ENCODE measurements around the gene RNF38.

RNF38 gene

GRCh38 chr9:36345103-36345846 lies 54.8 kb downstream of the RNF38 start:
- no peak for TF ChIP-seq FOXP2 (optimal IDR thresholded peaks at IDR 0.05; ENCODE audit: borderline replicate concordance, extremely low read depth, extremely low read length, insufficient read depth)
- TF ChIP-seq SIN3A (IDR thresholded peaks at IDR 0.05; ENCODE audit: borderline replicate concordance, insufficient read depth, low read length): no peak
- TF ChIP-seq POLR2AphosphoS5 (IDR thresholded peaks at IDR 0.05; ENCODE audit: low read depth, low read length): no peak
- TF ChIP-seq REST (IDR thresholded peaks at IDR 0.05; ENCODE audit: insufficient read depth in 1 of 2, low read depth in 2 of 2, low read length in 2 of 2): no peak
- no peak for TF ChIP-seq TAF1 (IDR thresholded peaks at IDR 0.05; ENCODE audit: borderline replicate concordance, insufficient read depth, low read length)

GRCh38 chr9:36341936-36342577 lies 58.0 kb downstream of the RNF38 start:
- TF ChIP-seq SIN3A (IDR thresholded peaks at IDR 0.05; ENCODE audit: borderline replicate concordance, insufficient read depth, low read length) (no peak), POLR2AphosphoS5 (IDR thresholded peaks at IDR 0.05; ENCODE audit: low read depth, low read length) (no peak), REST (IDR thresholded peaks at IDR 0.05; ENCODE audit: insufficient read depth in 1 of 2, low read depth in 2 of 2, low read length in 2 of 2) (no peak), TAF1 (IDR thresholded peaks at IDR 0.05; ENCODE audit: borderline replicate concordance, insufficient read depth, low read length) (no peak), FOXP2 (optimal IDR thresholded peaks at IDR 0.05; ENCODE audit: borderline replicate concordance, extremely low read depth, extremely low read length, insufficient read depth) (no peak)

- TF ChIP-seq FOXP2 (optimal IDR thresholded peaks at IDR 0.05; ENCODE audit: borderline replicate concordance, extremely low read depth, extremely low read length, insufficient read depth): no peak
- no peak for TF ChIP-seq POLR2AphosphoS5 (IDR thresholded peaks at IDR 0.05; ENCODE audit: low read depth, low read length)
- TF ChIP-seq TAF1 (IDR thresholded peaks at IDR 0.05; ENCODE audit: borderline replicate concordance, insufficient read depth, low read length): no peak
- no peak for TF ChIP-seq SIN3A (IDR thresholded peaks at IDR 0.05; ENCODE audit: borderline replicate concordance, insufficient read depth, low read length)
- TF ChIP-seq REST (IDR thresholded peaks at IDR 0.05; ENCODE audit: insufficient read depth in 1 of 2, low read depth in 2 of 2, low read length in 2 of 2): no peak
These were observed 62.2 kb downstream of the RNF38 start for GRCh38 chr9:36337865-36338264.

DNA sequence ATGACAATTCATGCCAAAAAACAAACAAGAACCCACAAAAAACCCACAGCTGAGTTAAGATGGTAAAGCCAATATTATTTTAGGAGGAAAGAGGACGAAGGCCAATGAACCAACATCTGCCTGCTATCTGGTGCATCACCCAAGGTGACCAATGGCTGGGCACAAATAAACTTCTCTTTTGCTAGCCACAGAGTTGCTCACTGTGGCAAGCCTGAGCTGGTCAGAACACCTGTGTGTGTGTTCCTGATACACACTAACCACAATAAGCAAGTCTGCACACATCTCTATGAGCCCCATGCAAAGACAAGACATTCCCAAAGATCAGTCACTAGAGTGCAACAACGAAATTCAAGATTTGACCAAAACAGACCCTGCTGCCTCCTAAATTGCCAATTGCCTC lies 63.1 kb downstream of the RNF38 start:
- TF ChIP-seq SIN3A (IDR thresholded peaks at IDR 0.05; ENCODE audit: borderline replicate concordance, insufficient read depth, low read length) (no peak), REST (IDR thresholded peaks at IDR 0.05; ENCODE audit: insufficient read depth in 1 of 2, low read depth in 2 of 2, low read length in 2 of 2) (no peak), POLR2AphosphoS5 (IDR thresholded peaks at IDR 0.05; ENCODE audit: low read depth, low read length) (no peak), FOXP2 (optimal IDR thresholded peaks at IDR 0.05; ENCODE audit: borderline replicate concordance, extremely low read depth, extremely low read length, insufficient read depth) (no peak)

Measured in PFSK-1 (cell line).